ENCODE data around the gene ALOX15.

DNA sequence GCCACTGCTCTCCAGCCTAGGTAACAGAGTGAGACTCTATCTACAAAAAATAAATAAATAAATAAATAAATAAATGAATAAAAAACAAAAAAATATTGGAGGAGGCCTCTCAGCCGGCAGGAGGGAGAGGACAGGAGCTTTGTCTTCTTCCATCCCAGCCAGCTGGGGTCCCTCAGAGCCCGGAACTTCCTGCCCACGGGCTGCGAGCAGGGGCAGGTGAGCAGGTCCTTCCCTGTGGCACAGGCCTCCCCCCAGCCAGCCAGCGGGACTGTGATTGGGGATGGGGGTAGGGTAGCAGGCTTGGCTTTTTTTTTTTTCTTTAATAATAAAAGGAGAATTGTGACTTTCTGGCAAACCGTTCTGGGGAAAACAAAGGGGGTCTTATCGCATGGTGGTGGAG lies 47.1 kb downstream of the ALOX15 start:
- TF ChIP-seq, protein P1, sequence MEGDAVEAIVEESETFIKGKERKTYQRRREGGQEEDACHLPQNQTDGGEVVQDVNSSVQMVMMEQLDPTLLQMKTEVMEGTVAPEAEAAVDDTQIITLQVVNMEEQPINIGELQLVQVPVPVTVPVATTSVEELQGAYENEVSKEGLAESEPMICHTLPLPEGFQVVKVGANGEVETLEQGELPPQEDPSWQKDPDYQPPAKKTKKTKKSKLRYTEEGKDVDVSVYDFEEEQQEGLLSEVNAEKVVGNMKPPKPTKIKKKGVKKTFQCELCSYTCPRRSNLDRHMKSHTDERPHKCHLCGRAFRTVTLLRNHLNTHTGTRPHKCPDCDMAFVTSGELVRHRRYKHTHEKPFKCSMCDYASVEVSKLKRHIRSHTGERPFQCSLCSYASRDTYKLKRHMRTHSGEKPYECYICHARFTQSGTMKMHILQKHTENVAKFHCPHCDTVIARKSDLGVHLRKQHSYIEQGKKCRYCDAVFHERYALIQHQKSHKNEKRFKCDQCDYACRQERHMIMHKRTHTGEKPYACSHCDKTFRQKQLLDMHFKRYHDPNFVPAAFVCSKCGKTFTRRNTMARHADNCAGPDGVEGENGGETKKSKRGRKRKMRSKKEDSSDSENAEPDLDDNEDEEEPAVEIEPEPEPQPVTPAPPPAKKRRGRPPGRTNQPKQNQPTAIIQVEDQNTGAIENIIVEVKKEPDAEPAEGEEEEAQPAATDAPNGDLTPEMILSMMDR (IDR thresholded peaks at IDR 0.05) = no peak
- TF ChIP-seq POLR2AphosphoS5 (IDR thresholded peaks at IDR 0.05) = no peak
- no peak for TF ChIP-seq POLR2A (IDR thresholded peaks at IDR 0.05)
- no peak for TF ChIP-seq EP300 (IDR thresholded peaks at IDR 0.05)
